Epithelial cell of prostate (primary cell): Measurements from ENCODE around the gene QRICH2.
"Not testable (repeated sequence)": the region's sequence is repeated elsewhere in the genome, so short reads cannot be mapped to it uniquely, and the experiment has no call there.

Experiments used
- DNase-seq: peaks from one replicate; pipeline ENCODE4 v3.0.0-alpha.2; 2011; ENCODE audit warnings: low read depth, low spot score
- H3K27ac ChIP-seq: fragments of 450-650 bp; 2 replicates; pipeline ENCODE4 v1.5.1; 2017; ENCODE audit warnings: mild to moderate bottlenecking

The QRICH2 gene

DNA sequence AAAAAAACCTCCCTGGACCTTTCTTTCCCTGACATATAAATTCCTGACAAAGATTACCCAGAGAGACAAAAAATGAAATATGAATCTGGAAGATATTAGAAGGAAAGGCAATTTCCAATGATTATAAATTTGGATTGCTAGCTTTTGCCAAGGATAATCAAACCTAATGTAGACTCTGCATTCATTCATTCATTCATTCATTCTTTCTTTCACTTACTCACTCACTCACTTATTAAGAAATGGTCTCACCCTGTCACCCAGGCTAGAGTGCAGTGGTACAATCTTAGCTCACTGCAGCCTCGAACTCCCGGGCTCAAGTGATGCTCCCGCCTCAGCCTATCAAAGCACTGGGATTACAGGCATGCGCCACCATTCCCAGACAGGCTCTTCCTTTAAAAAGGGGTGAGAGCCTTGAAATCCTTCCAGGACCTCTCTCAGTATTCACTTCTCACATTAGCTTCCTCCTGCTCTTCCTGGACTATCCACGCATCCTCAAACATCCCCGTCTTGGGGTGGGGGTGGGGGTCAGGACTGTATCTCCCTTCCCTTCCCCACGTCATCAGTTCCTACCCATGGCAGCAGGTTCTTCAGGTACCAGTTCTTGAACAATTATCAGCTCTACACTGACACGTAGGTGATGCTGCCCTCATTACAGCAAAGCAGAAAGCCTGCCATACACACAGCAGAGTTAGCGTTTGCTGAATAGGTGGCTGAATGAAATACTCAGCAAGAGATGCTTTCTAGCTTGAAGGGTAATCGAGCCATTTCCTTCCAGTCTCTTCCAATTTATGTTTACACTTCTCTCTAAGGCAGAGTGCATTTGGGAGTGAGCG is 25.8 kb upstream of the QRICH2 start:
- no peak for DNase-seq
- no peak overlapping the region for H3K27ac ChIP-seq

DNA sequence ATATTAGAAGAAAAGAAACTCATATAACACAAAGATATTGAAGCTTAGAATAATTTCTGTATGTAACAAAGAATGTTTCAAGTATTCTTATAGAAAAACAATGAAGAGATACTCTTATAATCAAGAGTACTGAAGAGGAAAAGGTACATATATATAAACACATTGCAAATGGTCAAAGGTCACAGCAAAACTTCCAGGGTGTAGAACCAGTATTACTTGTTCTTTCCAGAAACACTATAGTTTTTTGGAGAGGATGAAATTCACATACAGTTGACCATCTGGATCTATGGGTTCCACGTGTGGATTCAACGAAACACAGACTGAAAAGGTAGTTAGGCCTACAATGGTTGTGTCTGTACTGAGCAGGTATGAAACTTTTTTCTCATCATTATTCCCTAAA is 23.0 kb upstream of the QRICH2 start:
- DNase-seq, result no peak
- H3K27ac ChIP-seq, result no peak overlapping the region

- no peak for DNase-seq
- no peak overlapping the region for H3K27ac ChIP-seq
Measured at GRCh38 chr17:76329664-76330063, 21.6 kb upstream of the QRICH2 start.

DNA sequence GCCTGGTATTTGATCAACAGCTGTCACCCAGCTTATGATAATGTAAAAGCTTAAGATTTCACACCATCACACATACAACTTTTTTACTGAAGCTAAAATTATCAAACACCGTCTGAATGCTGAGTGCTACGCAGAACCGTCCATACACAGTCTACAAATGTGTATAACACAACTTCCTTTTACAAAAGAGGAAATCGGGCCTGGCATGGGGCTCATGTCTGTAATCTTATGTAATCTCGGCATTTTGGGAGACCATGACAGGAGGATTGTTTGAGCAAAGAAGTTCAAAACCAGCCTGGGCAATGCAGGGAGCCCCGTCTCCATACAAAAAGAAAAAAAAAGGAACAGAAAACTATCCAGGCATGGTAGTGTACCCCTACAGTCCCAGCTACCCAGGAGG is 19.6 kb upstream of the QRICH2 start:
- no peak overlapping the region for H3K27ac ChIP-seq
- no peak for DNase-seq

DNA sequence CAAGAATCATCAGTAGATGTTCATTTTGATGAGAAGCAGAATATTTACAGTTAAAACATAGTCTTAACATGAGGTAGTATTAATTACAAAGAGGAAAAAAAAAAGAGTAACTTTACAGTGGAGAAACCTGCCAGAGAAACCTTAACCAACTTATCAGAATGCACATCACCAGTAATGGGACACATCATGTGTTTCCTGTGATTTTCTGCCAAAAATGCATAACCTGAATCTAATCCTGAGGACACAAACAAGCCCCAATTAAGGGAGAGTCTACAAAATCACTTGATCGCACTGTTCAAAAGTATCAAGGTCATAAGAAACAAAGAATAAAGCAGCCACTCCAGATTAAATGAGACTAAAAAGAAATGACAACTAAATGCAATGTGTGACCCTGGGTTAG is 18.2 kb upstream of the QRICH2 start:
- no peak overlapping the region for H3K27ac ChIP-seq
- no peak for DNase-seq

- DNase-seq, result no peak
Measured at GRCh38 chr17:76318586-76318985, 10.5 kb upstream of the QRICH2 start.

DNA sequence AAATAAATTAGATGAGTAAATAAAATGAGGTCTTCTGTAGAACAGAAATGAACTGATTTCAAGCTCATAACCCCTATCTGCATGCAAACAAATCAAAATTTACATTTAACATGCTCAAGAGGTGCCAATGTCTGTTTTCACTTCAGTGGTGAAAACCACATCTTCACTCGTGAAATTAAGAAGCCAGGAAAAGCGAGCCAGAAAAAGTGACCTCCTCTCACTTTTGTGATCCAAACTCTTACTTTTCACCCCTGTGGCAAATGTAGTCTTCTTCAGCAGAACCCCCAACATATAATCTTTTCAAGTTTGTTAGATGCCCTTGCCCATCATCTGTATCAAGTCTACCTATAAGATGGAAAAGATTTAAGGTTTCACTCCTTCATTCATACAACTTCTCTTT is 9.5 kb upstream of the QRICH2 start:
- no peak for DNase-seq
- no peak overlapping the region for H3K27ac ChIP-seq

More at GRCh38 chr17:76318586-76318985, 10.5 kb upstream of the QRICH2 start:
- H3K27ac ChIP-seq, result no peak overlapping the region

- no peak overlapping the region for H3K27ac ChIP-seq
- no peak for DNase-seq
Measured at GRCh38 chr17:76314392-76315227, 6.5 kb upstream of the QRICH2 start.

DNA sequence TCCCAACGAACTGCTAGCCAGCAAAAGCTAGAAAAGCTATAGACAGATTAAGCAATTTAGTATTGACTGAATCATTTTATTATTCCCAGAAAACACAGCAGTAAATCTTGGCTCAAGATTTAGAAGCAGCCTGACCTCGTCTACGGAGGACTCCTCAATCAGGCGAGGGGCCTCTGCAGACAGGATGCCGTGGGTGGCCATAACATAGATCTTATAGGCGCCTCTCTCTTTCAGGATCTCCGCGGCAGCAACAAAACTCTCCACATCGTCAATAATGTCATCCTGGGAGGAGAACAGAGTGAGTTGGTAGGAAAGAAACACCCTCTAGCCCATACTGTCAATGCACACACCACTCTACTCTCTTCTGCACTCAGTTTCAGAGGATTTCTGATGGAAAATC is 4.7 kb upstream of the QRICH2 start:
- no peak overlapping the region for H3K27ac ChIP-seq
- no peak for DNase-seq

- no peak for DNase-seq
- no peak overlapping the region for H3K27ac ChIP-seq
Measured at GRCh38 chr17:76309461-76309860, 1.4 kb upstream of the QRICH2 start.

- DNase-seq, result no peak
- no peak overlapping the region for H3K27ac ChIP-seq
Measured at GRCh38 chr17:76307299-76307965, 644 bp downstream of the QRICH2 start.

DNA sequence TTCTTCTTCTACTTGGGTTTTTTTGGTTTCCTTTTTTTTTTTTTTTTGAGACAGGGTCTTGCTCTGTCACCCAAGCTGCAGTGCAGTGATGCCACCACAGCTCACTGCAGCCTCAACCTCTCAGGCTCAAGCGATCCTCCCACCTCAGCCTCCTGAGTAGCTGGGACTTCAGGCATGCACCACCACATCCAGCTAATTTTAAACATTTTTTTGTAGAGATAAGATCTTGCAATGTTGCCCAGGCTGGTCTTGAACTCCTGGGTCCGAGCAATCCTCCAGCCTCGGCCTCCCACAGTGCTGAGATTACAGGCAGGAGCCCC is 3.0 kb downstream of the QRICH2 start:
- DNase-seq, H3K27ac ChIP-seq: not testable (repeated sequence)

DNA sequence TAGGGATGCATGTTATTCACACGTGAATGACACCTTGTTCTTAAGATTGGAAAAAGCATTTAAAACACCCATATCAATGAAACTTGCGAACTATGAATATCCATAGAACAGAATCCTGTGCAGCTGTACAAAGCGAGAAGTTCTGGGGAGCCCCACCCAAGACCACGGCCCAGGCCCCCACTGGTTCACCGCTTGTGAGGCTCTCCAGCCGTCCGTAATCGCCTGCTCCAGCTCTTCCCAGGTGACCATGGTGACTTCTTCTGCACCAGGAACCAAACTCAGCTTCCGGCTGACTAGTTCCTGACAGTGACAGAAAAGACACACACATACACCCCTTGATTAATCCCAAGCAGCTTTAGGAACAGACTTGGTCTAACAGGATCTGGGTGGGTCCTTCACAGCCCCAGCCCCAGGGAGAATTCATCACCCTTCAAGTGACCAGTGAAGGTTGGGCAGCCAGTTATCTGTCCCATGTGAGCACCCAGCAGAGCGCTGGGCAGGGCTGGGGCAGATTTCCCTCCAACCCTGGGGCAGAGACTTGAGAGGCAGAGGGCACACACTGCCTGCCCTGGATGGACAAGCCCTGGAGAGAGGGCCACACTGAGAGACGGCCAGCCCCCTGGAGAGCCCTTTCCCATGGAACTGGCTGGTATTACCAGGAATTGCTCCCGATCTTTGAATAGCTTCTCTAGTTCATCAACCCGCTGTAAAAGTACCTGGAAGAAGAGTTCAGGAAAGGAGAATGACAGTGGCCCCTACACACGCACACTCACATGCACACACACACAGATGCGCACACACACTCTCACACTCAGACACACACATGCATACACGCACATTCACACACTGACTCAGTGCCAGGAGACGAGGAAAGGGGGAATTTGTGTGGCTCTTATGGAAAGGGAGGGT is 3.6 kb downstream of the QRICH2 start:
- no peak overlapping the region for H3K27ac ChIP-seq
- no peak for DNase-seq

DNA sequence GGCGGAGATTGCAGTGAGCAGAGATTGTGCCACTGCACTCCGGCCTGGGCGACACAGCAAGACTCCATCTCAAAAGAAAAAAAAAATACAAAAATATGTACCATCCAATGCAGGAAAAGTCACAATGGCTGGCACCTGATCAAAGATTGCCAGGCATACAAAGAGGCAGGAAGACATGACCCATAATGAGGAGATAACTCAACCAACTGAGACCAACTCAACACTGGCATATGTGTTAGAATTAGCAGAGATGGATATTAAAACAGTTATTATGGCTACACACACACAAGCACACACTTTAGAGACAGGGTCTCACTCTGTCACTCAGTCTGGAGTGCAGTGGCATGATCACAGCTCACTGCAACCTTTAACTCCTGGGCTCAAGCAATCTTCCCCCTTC is 10.6 kb downstream of the QRICH2 start:
- no peak for DNase-seq
- H3K27ac ChIP-seq, result no peak overlapping the region

GRCh38 chr17:76296889-76297288 is 11.2 kb downstream of the QRICH2 start:
- no peak for DNase-seq

DNA sequence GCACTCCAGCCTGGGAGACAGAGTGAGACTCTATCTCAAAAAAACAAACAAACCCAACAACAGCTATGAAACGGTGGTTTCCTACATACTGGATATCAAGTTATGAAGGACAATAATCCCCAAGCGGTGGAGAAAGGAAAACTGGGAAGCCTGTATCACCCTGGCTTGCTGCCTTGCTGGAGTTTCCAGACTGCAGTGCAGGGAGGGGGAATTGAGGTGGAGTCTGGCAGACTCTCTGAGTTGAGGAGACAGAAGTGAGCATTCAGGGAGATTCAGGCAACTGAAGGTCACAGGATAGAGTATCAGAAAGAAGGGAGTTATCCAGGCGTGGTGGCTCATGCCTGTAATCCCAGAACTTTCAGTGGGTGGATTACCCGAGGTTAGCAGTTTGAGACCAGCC is 11.9 kb downstream of the QRICH2 start:
- H3K27ac ChIP-seq, result no peak overlapping the region
- no peak for DNase-seq

More at GRCh38 chr17:76296889-76297288, 11.2 kb downstream of the QRICH2 start:
- H3K27ac ChIP-seq, result no peak overlapping the region

GRCh38 chr17:76293106-76293505 is 15.0 kb downstream of the QRICH2 start:
- no peak for DNase-seq
- H3K27ac ChIP-seq, result no peak overlapping the region

- DNase-seq, result no peak
- H3K27ac ChIP-seq, result no peak overlapping the region
Measured at GRCh38 chr17:76292567-76292966, 15.5 kb downstream of the QRICH2 start.

DNA sequence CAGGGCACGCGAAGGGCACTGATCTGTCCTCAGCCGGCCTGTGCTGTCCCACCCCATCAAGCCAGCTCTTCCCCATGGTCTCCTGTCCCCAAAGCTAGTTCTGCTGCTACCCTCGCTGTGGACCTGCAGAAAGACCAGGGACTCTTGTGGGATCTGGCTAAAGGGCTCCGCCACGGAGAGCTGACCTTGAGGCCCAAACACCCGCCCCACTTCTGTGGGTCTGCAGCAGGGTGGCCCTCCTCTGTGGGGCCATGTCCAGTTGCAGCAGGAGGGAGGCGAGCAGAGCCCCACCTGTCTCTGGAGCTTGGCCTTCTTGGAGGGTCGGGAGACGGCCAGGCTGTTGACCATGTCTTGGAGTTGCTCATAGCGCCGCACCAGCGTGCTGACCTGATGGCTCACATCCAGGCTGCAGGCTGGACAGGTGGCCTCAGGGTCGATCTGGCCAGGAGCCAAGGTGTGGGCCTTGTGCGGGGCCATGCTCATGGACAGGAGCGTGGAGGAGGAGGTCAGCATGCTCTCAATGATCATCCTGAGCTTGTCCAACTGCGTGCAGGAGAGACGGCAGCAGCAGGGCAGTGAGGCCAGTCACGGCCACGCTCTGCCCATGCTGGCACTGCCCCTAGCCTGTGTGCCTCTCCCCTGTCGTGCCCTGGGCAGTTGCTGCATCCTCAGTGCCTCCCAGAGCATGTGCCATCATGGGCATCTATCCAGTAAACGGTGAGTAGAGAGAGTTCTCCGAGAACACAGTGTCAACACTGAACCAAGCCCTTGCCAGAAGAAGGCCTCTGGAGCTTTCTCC is 26.3 kb downstream of the QRICH2 start:
- H3K27ac ChIP-seq, result no peak overlapping the region
- DNase-seq, result no peak
